Non-pigmented ciliary epithelial cell (primary cell): ENCODE measurements around the gene OSBP.
"Not testable (repeated sequence)": the region's sequence is repeated elsewhere in the genome, so short reads cannot be mapped to it uniquely, and the experiment has no call there.

Experiments
- DNase-seq: peaks from one replicate; pipeline ENCODE4 v3.0.0-alpha.2; 2010; ENCODE audit warnings: low read depth

OSBP gene

GRCh38 chr11:59551659-59552521, 63.7 kb downstream of the OSBP start:
- no peak for DNase-seq

- no peak for DNase-seq
These were observed 64.5 kb downstream of the OSBP start for GRCh38 chr11:59550842-59551658.

GRCh38 chr11:59550368-59550841, 65.2 kb downstream of the OSBP start:
- no peak for DNase-seq

- DNase-seq = no peak
These were observed 67.3 kb downstream of the OSBP start for GRCh38 chr11:59548309-59548656.

GRCh38 chr11:59547605-59548308, 67.8 kb downstream of the OSBP start:
- not testable (repeated sequence) for DNase-seq

GRCh38 chr11:59545179-59546020, 70.2 kb downstream of the OSBP start:
- peak; percentile 63 for DNase-seq

GRCh38 chr11:59544869-59545178, 70.8 kb downstream of the OSBP start:
- no peak for DNase-seq

GRCh38 chr11:59543713-59544112, 71.9 kb downstream of the OSBP start:
- DNase-seq = not testable (repeated sequence)

- DNase-seq = no peak
These were observed 73.3 kb downstream of the OSBP start for GRCh38 chr11:59542142-59542810.

- DNase-seq = no peak
These were observed 80.9 kb downstream of the OSBP start for GRCh38 chr11:59534676-59535075.

GRCh38 chr11:59532620-59533019, 83.0 kb downstream of the OSBP start:
- no peak for DNase-seq

GRCh38 chr11:59528711-59529110, 86.9 kb downstream of the OSBP start:
- DNase-seq = no peak
